GM12878 (cell line): ENCODE data around the gene DST. TPM values are rescaled to one million over a fixed set of nuclear protein-coding genes. Genes with fewer than 3 reads are reported as not detected.

ENCODE experiments used
- ATAC-seq: fragments of 200-7000 bp; cut with Tn5 transposase; 3 replicates; pipeline ENCODE4 v1.9.1; 2020; ENCODE audit warnings: mild to moderate bottlenecking, moderate library complexity
- BruUV-seq: library from RNA; stranded (reverse); fragments of 400-500 nt; replicated peaks from 2 replicates; lab custom pipeline; 2021; lab: Mats Ljungman, UMichigan
- CTCF ChIA-PET: fragments of 300-600 bp; sonication (Branson Sonifier 250); formaldehyde crosslinking; extraction: SDS; loops from one replicate; lab custom pipeline; 2021; ENCODE audit warnings: inconsistent platforms; lab: Yijun Ruan, JAX
- POLR2A ChIA-PET: fragments of 350-600 bp; formaldehyde crosslinking; extraction: SDS; loops from one replicate; lab custom pipeline; 2021; ENCODE audit warnings: inconsistent platforms; lab: Charles Lee
- RAD21 ChIA-PET: fragments of 300-600 bp; sonication (Branson Sonifier 250); formaldehyde crosslinking; loops from one replicate; lab custom pipeline; 2023; ENCODE audit warnings: antibody characterized with exemption; ENCODE audit not compliant: unreplicated experiment; lab: Charles Lee
- SMC1A ChIA-PET: fragments of 300-600 bp; sonication (Branson Sonifier 250); formaldehyde crosslinking; loops from one replicate; lab custom pipeline; 2023; ENCODE audit not compliant: unreplicated experiment, uncharacterized antibody; lab: Charles Lee
- DNase-seq: peaks from one replicate; pipeline ENCODE4 v3.0.0-alpha.2; 2011; ENCODE audit warnings: low read depth, low spot score
- FAIRE-seq: peaks from 3 replicates; lab custom pipeline; 2011; peaks lifted over from hg19 to GRCh38; lab: Jason Lieb, UNC
- H2AFZ ChIP-seq: 2 replicates; pipeline ENCODE4 v1.6.0; 2011; ENCODE audit warnings: low read depth, low read length, control low read depth; ENCODE audit not compliant: control insufficient read depth
- H3K27ac ChIP-seq: 2 replicates; pipeline ENCODE4 v1.5.1; 2011; ENCODE audit warnings: control low read depth; ENCODE audit not compliant: control insufficient read depth, insufficient read depth
- H3K27me3 ChIP-seq, 2 experiments: replicated peaks in 1 of 2; 2 replicates each; pipeline versions ENCODE4 v1.6.0 to v1.6.1; 2011; ENCODE audit warnings: low read length in 1 of 2; ENCODE audit not compliant: control insufficient read depth in 2 of 2, insufficient read depth in 2 of 2
- H3K36me3 ChIP-seq, 2 experiments: 2 replicates each; pipeline ENCODE4 v1.5.1; 2011; ENCODE audit warnings: low read length in 1 of 2; ENCODE audit not compliant: control insufficient read depth in 2 of 2, insufficient read depth in 2 of 2
- H3K4me1 ChIP-seq: 2 replicates; pipeline ENCODE4 v1.6.1; 2011; ENCODE audit warnings: mild to moderate bottlenecking, low read length, moderate library complexity, mixed read lengths; ENCODE audit not compliant: control insufficient read depth, insufficient read depth
- H3K4me2 ChIP-seq: 2 replicates; pipeline ENCODE4 v1.6.0; 2011; ENCODE audit warnings: control low read depth; ENCODE audit not compliant: control insufficient read depth, insufficient read depth
- H3K4me3 ChIP-seq: fragments of 200-600 bp; sonication (generic); 2 replicates; pipeline ENCODE4 v1.5.1; 2016
- H3K79me2 ChIP-seq: 2 replicates; pipeline ENCODE4 v1.6.0; 2011; ENCODE audit warnings: low read length; ENCODE audit not compliant: control insufficient read depth, insufficient read depth
- H3K9ac ChIP-seq: 2 replicates; pipeline ENCODE4 v1.8.0; 2011; ENCODE audit warnings: low read length, control low read depth, mixed read lengths; ENCODE audit not compliant: control insufficient read depth, insufficient read depth
- H3K9me3 ChIP-seq: replicated peaks from 3 replicates; pipeline ENCODE4 v1.5.1; 2011; ENCODE audit warnings: mild to moderate bottlenecking, low read length; ENCODE audit not compliant: control insufficient read depth, insufficient read depth
- H4K20me1 ChIP-seq: 2 replicates; pipeline ENCODE4 v1.6.0; 2011; ENCODE audit not compliant: control insufficient read depth, insufficient read depth
- BACH1 ChIP-seq: fragments of 450-650 bp; IDR thresholded peaks from 2 replicates; pipeline ENCODE4 v1.6.1; 2017; ENCODE audit warnings: mild to moderate bottlenecking, borderline replicate concordance
- CHD1 ChIP-seq: IDR thresholded peaks from 2 replicates; pipeline ENCODE4 v1.6.1; 2012; ENCODE audit warnings: low read depth, low read length, improper control_type of control experiment
- CHD2 ChIP-seq: IDR thresholded peaks from 2 replicates; pipeline ENCODE4 v1.6.1; 2011; ENCODE audit warnings: low read depth, low read length, improper control_type of control experiment, borderline replicate concordance
- E4F1 ChIP-seq: fragments of 450-650 bp; IDR thresholded peaks from 2 replicates; pipeline ENCODE4 v1.6.1; 2018; ENCODE audit warnings: borderline replicate concordance, mild to moderate bottlenecking; ENCODE audit not compliant: partially characterized antibody
- ETV6 ChIP-seq, 2 experiments: fragments of 450-650 bp in 1 of 2; IDR thresholded peaks in 1 of 2; conservative IDR thresholded peaks in 1 of 2; 2 replicates each; pipeline ENCODE4 v1.6.1; 2014; ENCODE audit warnings: antibody characterized with exemption in 1 of 2, borderline replicate concordance in 1 of 2, low read depth in 1 of 2, mild to moderate bottlenecking in 1 of 2, moderate library complexity in 1 of 2
- HDGF ChIP-seq: fragments of 450-650 bp; IDR thresholded peaks from 2 replicates; pipeline ENCODE4 v1.6.1; 2016; ENCODE audit warnings: antibody characterized with exemption
- REST ChIP-seq: IDR thresholded peaks from 2 replicates; pipeline ENCODE4 v1.6.1; 2012; ENCODE audit warnings: mild to moderate bottlenecking, low read depth, low read length
- SIN3A ChIP-seq: IDR thresholded peaks from 2 replicates; pipeline ENCODE4 v1.6.1; 2012; ENCODE audit warnings: low read depth, low read length, improper control_type of control experiment
- SRF ChIP-seq, 2 experiments: IDR thresholded peaks; 2 replicates each; pipeline ENCODE4 v1.6.1; 2011; ENCODE audit warnings: low read depth in 2 of 2, low read length in 2 of 2, mild to moderate bottlenecking in 1 of 2, moderate library complexity in 1 of 2
- ZBED1 ChIP-seq: IDR thresholded peaks from 2 replicates; pipeline ENCODE4 v1.6.1; 2016; ENCODE audit warnings: borderline replicate concordance
- WGBS: methylation state at CpG from one replicate; pipeline ENCODE4 v1.1.6; 2016; ENCODE audit warnings: low lambda C conversion rate; ENCODE audit not compliant: insufficient replicate concordance, insufficient coverage; ENCODE audit errors: missing lambda C conversion rate; 5-methylcytosine and 5-hydroxymethylcytosine counted together
- in situ Hi-C: fragments of 300-500 bp; cut with MboI; formaldehyde crosslinking; loops from 9 replicates; pipeline ENCODE4 v1.14.3; 2018; ENCODE audit warnings: mixed read lengths
- intact Hi-C: fragments of 100-400 bp; cut with micrococcal nuclease; formaldehyde crosslinking; loops from one replicate; pipeline ENCODE4 v1.14.2; 2022; ENCODE audit not compliant: unreplicated experiment
- polyA plus RNA-seq, 11 experiments: library from polyadenylated mRNA; depleted of rRNA in 4 of 11; unstranded in 6 of 11; stranded (reverse) in 5 of 11; fragments of >200 nt; fragmentation: Nextera tagmentation in 4 of 11; fragmentation: Illumina TruSeq in 1 of 11; extraction: Ambion mirVana in 4 of 11; extraction: Trizol in 1 of 11; gene quantifications; 1 replicate in 1 of 11; 2 replicates in 10 of 11; pipeline versions ENCODE4 v1.2.1 to v1.2.3, GENCODE V29; 2011 to 2016; ENCODE audit warnings: inconsistent platforms in 2 of 11, missing spikeins in 2 of 11, low read depth in 1 of 11
- total RNA-seq, 4 experiments: library from RNA; depleted of rRNA in 3 of 4; stranded (reverse); fragments of >200 nt in 3 of 4; fragmentation: Illumina TruSeq in 1 of 4; extraction: Trizol in 1 of 4; gene quantifications; 2 replicates each; pipeline versions ENCODE4 v1.2.1 to v1.2.3, GENCODE V29; 2013 to 2021

Gene DST
- total and polyA plus RNA-seq, 10 of the 15 experiments (the other 5 are each of a cell fraction or from before 2014, with no cell fraction given): 32.1 to 156 (median 75.0) TPM

GRCh38 chr6:56658326-56658725 is 15.6 kb upstream of the DST start:
- H3K4me2 ChIP-seq: no peak overlapping the region
- DNase-seq (no peak), FAIRE-seq (no peak), ATAC-seq (no peak)
- H3K4me3 ChIP-seq: no peak overlapping the region
- POLR2A ChIA-PET: no interaction called here
- H2AFZ ChIP-seq: no peak overlapping the region
- in situ Hi-C loops (no loop called here), intact Hi-C loops (no loop called here)
- no peak overlapping the region for H3K9ac ChIP-seq
- H3K27ac ChIP-seq: no peak overlapping the region
- CTCF ChIA-PET: interaction anchor here (0.7 to 1.5 kb wide), 5 partner anchors 11 to 147 kb away, joined by 3 to 5 read pairs (median 3); no protein-coding TSS in a partner anchor
- RAD21 ChIA-PET: interaction anchor here (1.1 kb wide), 1 partner anchor 20 kb away, joined by 3 read pairs; no protein-coding TSS in a partner anchor
- BruUV-seq: no TSS peak
- 85% methylated on average over 5 of the region's 5 CpGs for WGBS
- no peaks in the 10 kb centered on the region for H4K20me1 ChIP-seq
- peaks cover 8% of the 10 kb centered on the region for H3K79me2 ChIP-seq
- no peak for TF ChIP-seq CHD1
- TF ChIP-seq SRF (IDR thresholded peaks at IDR 0.05; ENCODE audit: low read depth in 2 of 2, low read length in 2 of 2): no peak
- no peak for TF ChIP-seq HDGF
- TF ChIP-seq CHD2: no peak
- peaks cover 22% of the 10 kb centered on the region for H3K4me1 ChIP-seq
- SMC1A ChIA-PET: interaction anchor here (1.0 to 1.3 kb wide), 2 partner anchors 20 to 87 kb away, joined by 3 to 5 read pairs; no protein-coding TSS in a partner anchor
- no peaks in the 10 kb centered on the region; the same call in 2 of the 3 replicates for H3K9me3 ChIP-seq
- peaks cover 0 to 6% of the 10 kb centered on the region in 2 experiments; a peak in 2 of 4 replicates for H3K36me3 ChIP-seq
- no peaks in the 10 kb centered on the region for H3K27me3 ChIP-seq

- POLR2A ChIA-PET: no interaction called here
- Histone ChIP-seq H3K4me2 (no peak overlapping the region), H3K9ac (no peak overlapping the region), H3K27ac (no peak overlapping the region), H3K27me3 (no peaks in the 10 kb centered on the region), H3K4me3 (no peak overlapping the region), H3K79me2 (peaks cover 8% of the 10 kb centered on the region), H3K4me1 (peaks cover 22% of the 10 kb centered on the region), H3K36me3 (peaks cover 0 to 6% of the 10 kb centered on the region in 2 experiments; a peak in 2 of 4 replicates), H3K9me3 (no peaks in the 10 kb centered on the region), H2AFZ (no peak overlapping the region), H4K20me1 (no peaks in the 10 kb centered on the region)
- no peak for ATAC-seq
- in situ Hi-C loops (no loop called here), intact Hi-C loops (no loop called here)
- CTCF ChIA-PET: interaction anchor here (1.1 kb wide), 1 partner anchor 20 kb away, joined by 5 read pairs; no protein-coding TSS in a partner anchor
- no TSS peak for BruUV-seq
- no peak for FAIRE-seq
- RAD21 ChIA-PET: interaction anchor here (1.0 to 1.1 kb wide), 2 partner anchors 19 to 195 kb away, joined by 3 read pairs; no protein-coding TSS in a partner anchor
- DNase-seq: no peak
- 32% methylated on average over 3 of the region's 3 CpGs for WGBS
- SMC1A ChIA-PET: interaction anchor here (1.3 kb wide), 1 partner anchor 19 kb away, joined by 5 read pairs; no protein-coding TSS in a partner anchor
- no peak for TF ChIP-seq ETV6 (conservative IDR thresholded peaks at IDR 0.05 in 1 of 2, IDR thresholded peaks at IDR 0.05 in 1 of 2; ENCODE audit: borderline replicate concordance in 1 of 2, low read depth in 1 of 2)
- TF ChIP-seq SIN3A: no peak
- no peak for TF ChIP-seq ZBED1
- no peak for TF ChIP-seq E4F1
- no peak for TF ChIP-seq BACH1
- no peak for TF ChIP-seq REST
These were observed 14.7 kb upstream of the DST start for GRCh38 chr6:56657354-56657753.
